Panc1 (cell line): ENCODE results near the gene ANO3. TPM values are rescaled to one million over a fixed set of nuclear protein-coding genes. Genes with fewer than 3 reads are reported as not detected.
A peak's percentile ranks its signal among the peaks of the same experiment; 100 is the strongest.

Experiments
- ATAC-seq: fragments of 200-7000 bp; cut with Tn5 transposase; 2 replicates; pipeline ENCODE4 v1.9.1; 2020; ENCODE audit warnings: mild to moderate bottlenecking, moderate library complexity
- Bru-seq: library from RNA; stranded (reverse); fragments of 400-500 nt; gene quantifications from one replicate; lab custom pipeline; 2021; lab: Mats Ljungman, UMichigan
- BruChase-seq, 2 experiments: library from RNA; stranded (reverse); fragments of 400-500 nt; gene quantifications; one replicate each; lab custom pipeline; 2021; lab: Mats Ljungman, UMichigan
- BruUV-seq: library from RNA; stranded (reverse); fragments of 400-500 nt; replicated peaks from 2 replicates; lab custom pipeline; 2021; lab: Mats Ljungman, UMichigan
- CTCF ChIA-PET: fragments of 300-600 bp; sonication (Branson Sonifier 250); formaldehyde crosslinking; loops from one replicate; lab custom pipeline; 2022; ENCODE audit warnings: antibody characterized with exemption; lab: Charles Lee
- POLR2A ChIA-PET: fragments of 300-600 bp; sonication (Branson Sonifier 250); formaldehyde crosslinking; loops from one replicate; lab custom pipeline; 2022; ENCODE audit warnings: antibody characterized with exemption; lab: Charles Lee
- DNase-seq: peaks from one replicate; pipeline ENCODE4 v3.0.0-alpha.2; 2010; ENCODE audit warnings: low read depth, low spot score
- H3K27ac ChIP-seq: 2 replicates; pipeline ENCODE4 v1.5.1; 2011; ENCODE audit warnings: mild to moderate bottlenecking, low read length, inconsistent platforms
- H3K27me3 ChIP-seq: fragments of 200-500 bp; sonication (Bioruptor generic); 2 replicates; pipeline ENCODE4 v1.6.0; 2014; ENCODE audit warnings: low read length, inconsistent platforms; ENCODE audit not compliant: control insufficient read depth, insufficient read depth
- H3K36me3 ChIP-seq: fragments of 200-500 bp; sonication (Bioruptor generic); 2 replicates; pipeline ENCODE4 v1.5.1; 2014; ENCODE audit warnings: inconsistent platforms, mild to moderate bottlenecking, low read length, moderate library complexity; ENCODE audit not compliant: control insufficient read depth, insufficient read depth
- H3K4me1 ChIP-seq: 2 replicates; pipeline ENCODE4 v1.5.1; 2011; ENCODE audit warnings: inconsistent platforms, mild to moderate bottlenecking, low read length, moderate library complexity; ENCODE audit not compliant: control insufficient read depth, insufficient read depth
- H3K4me3 ChIP-seq, 2 experiments: 2 replicates each; pipeline ENCODE4 v1.5.1; 2011 to 2012; ENCODE audit warnings: low read depth in 2 of 2, low read length in 2 of 2, mild to moderate bottlenecking in 2 of 2, inconsistent platforms in 1 of 2, moderate library complexity in 1 of 2
- H3K9me3 ChIP-seq: fragments of 200-500 bp; sonication (Bioruptor generic); 2 replicates; pipeline ENCODE4 v1.5.1; 2014; ENCODE audit warnings: low read depth, mild to moderate bottlenecking, inconsistent platforms, low read length, moderate library complexity; ENCODE audit not compliant: control insufficient read depth, insufficient read depth
- CTCF ChIP-seq: fragments of 450-650 bp; IDR thresholded peaks from 2 replicates; pipeline ENCODE4 v1.5.1; 2017; ENCODE audit warnings: mild to moderate bottlenecking
- POLR2AphosphoS5 ChIP-seq: IDR thresholded peaks from 2 replicates; pipeline ENCODE4 v1.6.1; 2012; ENCODE audit warnings: mild to moderate bottlenecking, low read depth, low read length, moderate library complexity
- REST ChIP-seq, 2 experiments: IDR thresholded peaks; 2 replicates each; pipeline ENCODE4 v1.6.1; 2011 to 2012; ENCODE audit warnings: low read depth in 2 of 2, control low read depth in 1 of 2, low read length in 1 of 2, mild to moderate bottlenecking in 1 of 2, moderate library complexity in 1 of 2; ENCODE audit not compliant: insufficient read depth in 1 of 2
- SIN3A ChIP-seq: IDR thresholded peaks from 2 replicates; pipeline ENCODE4 v1.6.1; 2012; ENCODE audit warnings: low read depth, mild to moderate bottlenecking, low read length, moderate library complexity, borderline replicate concordance; ENCODE audit not compliant: insufficient read depth
- TCF7L2 ChIP-seq: IDR thresholded peaks from 2 replicates; pipeline ENCODE4 v1.6.1; 2011; ENCODE audit warnings: mild to moderate bottlenecking, low read depth, low read length, inconsistent platforms
- in situ Hi-C: cut with HindIII; loops from 2 replicates; pipeline ENCODE4 v1.10.0; 2016; ENCODE audit warnings: low sequenced_read_pairs, low pct_unique_long_range_greater_than_20kb
- intact Hi-C: fragments of 100-400 bp; cut with micrococcal nuclease; formaldehyde crosslinking; loops from one replicate; pipeline ENCODE4 v1.10.0; 2022; ENCODE audit not compliant: unreplicated experiment
- long read RNA-seq: library from polyadenylated mRNA; unstranded; transcript quantifications from one replicate; pipeline ENCODE4 v2.0.0, GENCODE V29; 2021; ENCODE audit not compliant: unreplicated experiment
- polyA plus RNA-seq: library from polyadenylated mRNA; unstranded; fragments of >200 nt; gene quantifications from one replicate; pipeline ENCODE4 v1.2.1, GENCODE V29; 2012; ENCODE audit warnings: missing spikeins; ENCODE audit not compliant: insufficient read length
- total RNA-seq: library from RNA; stranded (reverse); gene quantifications from one replicate; pipeline ENCODE4 v1.2.1, GENCODE V29; 2021; ENCODE audit not compliant: unreplicated experiment

Gene ANO3
- total RNA-seq, result not detected
- polyA plus RNA-seq, result not detected
- Bru-seq, nascent RNA, result percentile 1 among the genes with signal in this experiment
- percentile 2 among the genes with signal in this experiment for BruChase-seq, experiment 1, labeled RNA remaining after a 2-hour chase
- percentile 4 among the genes with signal in this experiment for BruChase-seq, experiment 2, labeled RNA remaining after a 6-hour chase
- long read RNA-seq, result 0 reads

GRCh38 chr11:26331911-26332571, at the start of gene ANO3:
TSS of gene ANO3 (plus strand) at chr11:26332130. CDS start at chr11:26332276, 146 bp downstream.
- peaks cover 16% of the 10 kb centered on the region for H3K27me3 ChIP-seq
- in situ Hi-C loops, result no loop called here
- H3K9me3 ChIP-seq, result no peaks in the 10 kb centered on the region
- POLR2A ChIA-PET, result no interaction called here
- no peaks in the 10 kb centered on the region for H3K4me1 ChIP-seq
- H3K27ac ChIP-seq, result no peak within 1 kb of the TSS
- H3K4me3 ChIP-seq, result peak within 1 kb of the TSS; percentile 27 to 41
- ATAC-seq (peak; percentile 97), DNase-seq (no peak)
- no TSS peak for BruUV-seq
- TF ChIP-seq TCF7L2, result no peak
- TF ChIP-seq CTCF, result peak; percentile 74
- CTCF ChIA-PET, result interaction anchor here (0.7 kb wide), 1 partner anchor 201 kb away, joined by 5 read pairs; no protein-coding TSS in a partner anchor
- no peaks in the 10 kb centered on the region for H3K36me3 ChIP-seq
- intact Hi-C loops, result loop anchor here (10.0 kb wide), 1 partner anchor 543 kb away; no protein-coding TSS in a partner anchor

GRCh38 chr11:26283852-26284408, 48.0 kb upstream of the ANO3 start:
- Histone ChIP-seq H3K4me1 (no peaks in the 10 kb centered on the region), H3K4me3 (peak overlapping the region in 1 of 2 experiments; percentile 38; a peak in 2 of 4 replicates), H3K27ac (no peak overlapping the region), H3K27me3 (no peaks in the 10 kb centered on the region), H3K9me3 (no peaks in the 10 kb centered on the region), H3K36me3 (no peaks in the 10 kb centered on the region)
- DNase-seq, result no peak
- ATAC-seq, result peak; percentile 56; the same call in 1 of the 2 replicates
- BruUV-seq, result no TSS peak
- no peak for TF ChIP-seq SIN3A
- no peak for TF ChIP-seq REST (IDR thresholded peaks at IDR 0.05; ENCODE audit: insufficient read depth in 1 of 2, low read depth in 2 of 2, low read length in 1 of 2)
- no peak for TF ChIP-seq CTCF
- no peak for TF ChIP-seq TCF7L2
- TF ChIP-seq POLR2AphosphoS5, result no peak
- in situ Hi-C loops (no loop called here), intact Hi-C loops (no loop called here)
- CTCF ChIA-PET, result no interaction called here
- POLR2A ChIA-PET, result no interaction called here
